ENCODE results near the gene DMC1. TPM values are rescaled to one million over a fixed set of nuclear protein-coding genes. Genes with fewer than 3 reads are reported as not detected.

The DMC1 gene
- total and polyA plus RNA-seq, 2 donors (not counting 3 experiments of a cell fraction or from before 2014, with no cell fraction given) = 0.22 to 0.91 TPM

GRCh38 chr22:38510416-38510970, 59.5 kb downstream of the DMC1 start:
- no peak overlapping the region for H3K4me3 ChIP-seq (replicated peaks in 1 of 3; ENCODE audit: insufficient read depth in 1 of 3, low read depth in 1 of 3, low read length in 3 of 3)
- intact Hi-C loops (cut with micrococcal nuclease) (no loop called here), dilution Hi-C loops (cut with MboI; ENCODE audit: extremely low pct_ligation_motif_present, low sequenced_read_pairs) (no loop called here)
- DNase-seq (ENCODE audit: low read depth, low spot score) (no peak), FAIRE-seq (no peak)
- H3K9me3 ChIP-seq (replicated peaks; ENCODE audit: control insufficient read depth, insufficient read depth, low read length) = no peaks in the 10 kb centered on the region
- no peak overlapping the region for H3K9ac ChIP-seq (replicated peaks; ENCODE audit: extremely low read depth, insufficient read depth, low read length)
- H3K27me3 ChIP-seq (ENCODE audit: control insufficient read depth in 2 of 2, insufficient read depth in 2 of 2, low read length in 2 of 2) = no peaks in the 10 kb centered on the region
- H3K9me1 ChIP-seq (replicated peaks; ENCODE audit: control insufficient read depth, extremely low read depth, insufficient read depth, low read length) = no peaks in the 10 kb centered on the region
- ChIA-PET CTCF (interaction anchor here (1.0 to 2.9 kb wide), 4 partner anchors 9 to 171 kb away, joined by 3 to 12 read pairs (median 4); partner anchors contain the start of gene TOMM22), POLR2A (no interaction called here)
- H3K4me1 ChIP-seq (ENCODE audit: control insufficient read depth, extremely low read depth, insufficient read depth, low read length) = no peaks in the 10 kb centered on the region
- no peaks in the 10 kb centered on the region for H4K20me1 ChIP-seq (replicated peaks; ENCODE audit: control insufficient read depth, extremely low read depth, insufficient read depth, low read length)
- TF ChIP-seq POLR2AphosphoS5 (IDR thresholded peaks at IDR 0.05; ENCODE audit: insufficient read depth, low read depth, low read length) = no peak
- TF ChIP-seq MYC (IDR thresholded peaks at IDR 0.05; ENCODE audit: low read depth, low read length) = no peak
- TF ChIP-seq FOS (IDR thresholded peaks at IDR 0.05; ENCODE audit: borderline replicate concordance, insufficient read depth, low read length) = no peak
- TF ChIP-seq MAX (IDR thresholded peaks at IDR 0.05; ENCODE audit: insufficient read depth, insufficient read length) = no peak
- no peak for TF ChIP-seq JUN (IDR thresholded peaks at IDR 0.05; ENCODE audit: borderline replicate concordance, insufficient read depth, insufficient read length, low read depth)
- TF ChIP-seq POLR2A (IDR thresholded peaks at IDR 0.05; ENCODE audit: low read depth, low read length) = no peak
- H3K4me2 ChIP-seq (ENCODE audit: insufficient read depth, low read length) = no peak overlapping the region
- H2AFZ ChIP-seq (ENCODE audit: low read depth, low read length) = no peak overlapping the region
- H3K27ac ChIP-seq (ENCODE audit: insufficient read depth, low read depth, low read length) = no peak overlapping the region
- BruUV-seq (replicated peaks) = no TSS peak
- H3K79me2 ChIP-seq (ENCODE audit: control insufficient read depth, insufficient read depth, low read length) = peaks cover 6% of the 10 kb centered on the region
- no peaks in the 10 kb centered on the region for H3K36me3 ChIP-seq (ENCODE audit: control insufficient read depth in 2 of 2, extremely low read depth in 1 of 2, insufficient read depth in 2 of 2, low read length in 2 of 2)

All from endothelial cell of umbilical vein (primary cell).